ENCODE measurements around the gene POPDC2. TPM values are rescaled to one million over a fixed set of nuclear protein-coding genes. Genes with fewer than 3 reads are reported as not detected.

POPDC2 gene
- total RNA-seq, 1 experiment from 2014 or later = 0.37 TPM

GRCh38 chr3:119608405-119609000, 51.9 kb downstream of the POPDC2 start:
- no peak overlapping the region for H3K14ac ChIP-seq (ENCODE audit: insufficient read depth, low read length)
- H3K36me3 Mint-ChIP-seq (ENCODE audit: insufficient read depth in 1 of 3, low read depth in 3 of 3) = no peaks in the 10 kb centered on the region
- H3K56ac ChIP-seq (ENCODE audit: insufficient read length, low read depth, low read length) = no peak overlapping the region
- H2BK120ac ChIP-seq (ENCODE audit: low read depth, low read length, poor library complexity, severe bottlenecking) = no peak overlapping the region
- no peak overlapping the region for H2AK5ac ChIP-seq (ENCODE audit: insufficient read length, low read length)
- H3K23me2 ChIP-seq (ENCODE audit: insufficient read length, low read depth, low read length, poor library complexity, severe bottlenecking) = no peaks in the 10 kb centered on the region
- no peak overlapping the region for H2BK15ac ChIP-seq (ENCODE audit: low read depth, low read length)
- no peak overlapping the region for H3K9ac ChIP-seq (ENCODE audit: extremely low read depth, insufficient read length, low read length)
- H3K4me1 Mint-ChIP-seq = peaks cover 0 to 3% of the 10 kb centered on the region in 2 experiments; a peak in 2 of 4 replicates
- H4K8ac ChIP-seq (replicated peaks; ENCODE audit: insufficient read length, low read depth, low read length) = no peak overlapping the region
- H3K27me3 ChIP-seq (ENCODE audit: insufficient read depth, low read length) = peaks cover 2% of the 10 kb centered on the region; the same call in 1 of the 2 replicates
- H3K4me2 ChIP-seq (ENCODE audit: insufficient read depth, insufficient read length, low read length) = no peak overlapping the region
- TF ChIP-seq CTCF (conservative IDR thresholded peaks at IDR 0.05) = no peak
- no peak overlapping the region for H3K27ac Mint-ChIP-seq
- no peak overlapping the region for H2BK5ac ChIP-seq (ENCODE audit: insufficient read length, low read length)
- no peak overlapping the region for H2AFZ ChIP-seq (ENCODE audit: low read length)
- no peaks in the 10 kb centered on the region for H3K4me1 ChIP-seq (ENCODE audit: insufficient read depth, low read length)
- H3K79me1 ChIP-seq (ENCODE audit: insufficient read depth, low read depth, low read length, poor library complexity, severe bottlenecking) = no peaks in the 10 kb centered on the region
- no peak overlapping the region for H4K5ac ChIP-seq (ENCODE audit: insufficient read length, low read depth, low read length)
- no peak overlapping the region for H3K4me3 Mint-ChIP-seq
- no peak overlapping the region for H3K4ac ChIP-seq (ENCODE audit: low read depth, low read length)
- no peak overlapping the region for H4K91ac ChIP-seq (ENCODE audit: insufficient read length, low read depth, low read length)
- H2BK12ac ChIP-seq (ENCODE audit: insufficient read length, low read depth, low read length) = no peak overlapping the region
- whole genome bisulfite sequencing (ENCODE audit: extremely low coverage, insufficient read length, low lambda C conversion rate) = no CpG with 5 or more reads among the region's 6 CpGs
- H2BK20ac ChIP-seq (ENCODE audit: low read depth, low read length, poor library complexity, severe bottlenecking) = no peak overlapping the region
- no peaks in the 10 kb centered on the region for H3K27me3 Mint-ChIP-seq (ENCODE audit: low read depth)
- no peaks in the 10 kb centered on the region for H4K20me1 ChIP-seq (ENCODE audit: control insufficient read depth, insufficient read depth, insufficient read length)
- H3K18ac ChIP-seq (ENCODE audit: insufficient read length, low read depth, low read length) = no peak overlapping the region
- no peaks in the 10 kb centered on the region for H3K9me3 ChIP-seq (ENCODE audit: control insufficient read depth, low read depth, low read length)
- no peaks in the 10 kb centered on the region for H3K79me2 ChIP-seq (ENCODE audit: insufficient read depth, low read length)
- no peaks in the 10 kb centered on the region for H3K9me3 Mint-ChIP-seq
- H3K23ac ChIP-seq (ENCODE audit: insufficient read length, low read depth, low read length) = no peak overlapping the region
- no peak for DNase-seq
- no peak overlapping the region for H3K27ac ChIP-seq (ENCODE audit: insufficient read length, low read depth, low read length)
- no peak overlapping the region for H3T11ph ChIP-seq (ENCODE audit: low read length)
